HG02981 (cell line): ENCODE measurements around the gene ACTR1A.
"Not testable (repeated sequence)": the region's sequence is repeated elsewhere in the genome, so short reads cannot be mapped to it uniquely, and the experiment has no call there.

Source experiments
- ATAC-seq: cut with Tn5 transposase; IDR thresholded peaks from one replicate; pipeline ENCODE4 v1.9.1; 2021; ENCODE audit warnings: mild to moderate bottlenecking, moderate library complexity; ENCODE audit not compliant: unreplicated experiment

ACTR1A gene

DNA sequence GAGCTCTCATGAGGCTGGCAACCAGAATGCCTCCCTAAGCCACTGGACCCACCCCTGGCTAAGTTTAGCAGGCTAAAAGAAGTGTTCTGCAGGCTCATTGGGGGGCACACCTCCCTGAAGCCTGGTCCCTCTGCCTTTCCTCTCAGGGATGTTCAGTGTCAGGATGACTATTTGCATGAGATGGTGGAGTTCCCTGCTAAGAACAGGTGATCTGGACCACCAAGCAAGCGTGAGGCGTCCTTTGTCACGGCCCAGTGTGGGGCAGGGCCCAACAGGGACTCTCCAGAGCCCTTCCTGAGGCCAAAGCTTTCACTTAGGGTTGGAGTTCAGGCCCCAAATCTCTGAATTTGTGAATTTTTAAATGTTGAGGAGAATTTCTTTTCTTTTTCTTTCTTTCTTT lies 13.2 kb upstream of the ACTR1A start:
- ATAC-seq = no peak

DNA sequence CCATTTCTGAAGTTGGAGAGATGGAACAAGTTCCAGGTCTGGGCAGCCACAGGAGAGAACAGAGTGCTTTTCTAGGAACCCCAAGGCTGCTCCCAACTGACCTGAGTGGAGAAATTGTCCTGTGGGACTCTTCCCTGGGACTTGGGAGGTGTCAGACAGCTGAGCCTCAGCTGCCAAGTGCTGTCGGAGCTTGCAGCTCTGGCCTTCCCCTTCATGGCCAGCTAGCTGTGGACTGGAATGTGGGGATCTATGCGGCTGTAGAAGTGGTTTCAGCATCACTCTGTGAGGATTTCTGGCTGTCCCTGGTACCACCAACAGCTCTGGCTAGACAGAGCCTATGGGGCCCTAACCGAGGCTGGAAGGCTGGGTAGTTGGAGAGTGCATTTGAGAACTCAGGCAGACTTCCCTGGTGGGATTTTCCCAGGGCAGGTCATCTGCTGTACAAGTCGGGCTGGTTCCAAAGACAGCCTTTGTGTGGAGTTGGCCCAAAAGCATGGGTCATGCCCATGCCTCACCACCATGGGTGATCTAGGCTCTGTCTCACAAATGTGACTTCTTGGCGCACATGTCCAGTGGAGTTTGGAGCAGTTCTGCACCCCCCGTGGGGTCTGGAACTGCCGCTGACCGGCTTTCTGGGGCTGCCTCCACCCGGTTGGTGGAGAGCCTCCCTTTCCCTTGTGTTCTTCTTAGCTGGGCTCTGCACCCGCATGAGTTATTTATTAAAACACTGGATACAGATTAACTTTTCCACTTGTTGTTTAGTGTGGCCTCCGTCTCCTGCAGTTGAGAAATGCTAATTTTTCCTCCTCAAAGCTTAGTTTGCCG lies 12.2 kb upstream of the ACTR1A start:
- ATAC-seq = no peak

DNA sequence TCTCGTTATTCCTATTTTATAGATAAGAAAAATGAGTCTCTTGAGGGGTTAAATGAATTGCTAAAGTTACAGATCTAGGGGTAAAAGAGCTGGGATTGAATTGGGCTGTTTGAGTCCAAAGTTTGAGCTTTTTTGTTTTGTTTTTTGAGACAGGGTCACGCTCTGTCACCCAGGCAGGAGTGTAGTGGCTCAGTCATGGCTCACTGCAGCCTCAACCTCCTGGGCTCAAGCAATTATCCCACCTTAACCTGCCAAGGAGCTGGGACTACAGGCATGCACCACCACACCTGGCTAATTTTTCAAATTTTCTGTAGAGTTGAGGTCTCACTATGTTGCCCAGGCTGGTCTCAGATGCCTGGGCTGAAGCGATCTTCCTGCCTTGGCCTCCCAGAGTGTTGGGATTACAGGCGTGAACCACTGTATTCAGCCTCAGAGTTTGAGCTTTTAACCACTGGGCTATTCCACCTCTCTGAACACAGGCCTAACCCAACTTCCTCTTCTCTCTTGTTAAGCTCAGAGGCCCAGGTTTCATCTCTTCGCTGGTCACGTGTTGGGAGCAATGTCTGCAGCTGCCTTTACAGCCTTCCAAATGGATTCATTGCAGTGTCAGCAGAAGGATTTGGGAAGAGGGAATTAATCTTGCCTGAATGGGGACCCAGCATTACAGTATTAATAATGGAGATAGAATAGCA lies 9.2 kb upstream of the ACTR1A start:
- ATAC-seq = peak; percentile 65

DNA sequence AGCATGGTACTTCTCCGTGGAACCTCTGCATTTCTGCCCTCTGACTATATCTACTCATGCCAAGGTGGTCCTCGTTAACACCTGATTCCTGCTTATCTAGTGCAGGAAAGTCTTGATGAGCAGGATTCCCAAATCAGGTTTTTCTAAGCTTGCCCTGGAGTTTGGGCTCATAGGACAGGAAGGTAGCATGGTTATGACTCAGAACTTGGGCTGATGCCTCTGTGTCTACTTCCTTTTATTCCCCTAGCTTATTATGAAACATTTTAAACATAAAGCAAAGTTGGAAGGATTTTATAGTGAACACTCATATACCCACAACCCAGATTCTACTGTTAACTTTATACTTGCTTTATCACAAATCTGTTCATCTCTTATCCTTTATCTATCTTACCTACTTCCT lies 6.9 kb upstream of the ACTR1A start:
- ATAC-seq = no peak

DNA sequence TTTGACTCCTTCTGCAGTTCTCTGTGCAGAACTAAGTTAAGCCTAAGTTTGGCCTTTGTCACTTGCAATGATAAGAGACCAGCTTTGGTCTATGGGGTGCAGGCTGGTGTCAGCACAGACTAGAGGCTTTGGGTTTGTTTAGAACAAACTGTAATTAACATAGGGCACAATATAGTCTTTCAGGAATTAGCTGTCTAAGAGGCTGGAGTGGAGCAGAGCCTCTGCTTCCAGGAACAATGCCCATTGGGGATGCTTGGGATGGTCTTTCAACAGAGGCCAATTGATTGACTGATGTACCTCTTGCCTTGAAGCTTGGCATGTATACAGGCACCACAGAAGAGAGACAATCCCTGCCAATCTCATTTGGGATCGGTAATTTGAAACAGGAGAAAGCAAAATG lies 6.0 kb upstream of the ACTR1A start:
- ATAC-seq = no peak

DNA sequence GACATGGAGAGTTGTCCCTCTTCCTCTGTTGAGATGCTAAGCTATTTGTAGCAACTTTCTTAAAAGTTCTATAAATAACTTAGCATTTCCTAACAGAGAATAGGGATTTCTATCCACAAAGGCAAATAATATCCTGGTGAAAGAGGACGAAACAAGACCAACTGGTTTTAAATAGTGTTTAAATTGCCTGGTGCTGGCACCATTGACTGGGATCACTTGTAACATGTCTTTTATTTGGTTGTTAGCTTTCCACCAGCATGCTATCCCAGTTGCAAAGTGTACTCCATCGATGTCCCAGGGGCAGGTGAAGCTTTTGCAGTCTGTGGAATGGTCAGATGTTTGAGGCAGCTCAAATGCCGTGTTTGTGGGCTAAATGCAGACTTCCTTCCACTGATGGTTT lies 5.0 kb upstream of the ACTR1A start:
- ATAC-seq = no peak

DNA sequence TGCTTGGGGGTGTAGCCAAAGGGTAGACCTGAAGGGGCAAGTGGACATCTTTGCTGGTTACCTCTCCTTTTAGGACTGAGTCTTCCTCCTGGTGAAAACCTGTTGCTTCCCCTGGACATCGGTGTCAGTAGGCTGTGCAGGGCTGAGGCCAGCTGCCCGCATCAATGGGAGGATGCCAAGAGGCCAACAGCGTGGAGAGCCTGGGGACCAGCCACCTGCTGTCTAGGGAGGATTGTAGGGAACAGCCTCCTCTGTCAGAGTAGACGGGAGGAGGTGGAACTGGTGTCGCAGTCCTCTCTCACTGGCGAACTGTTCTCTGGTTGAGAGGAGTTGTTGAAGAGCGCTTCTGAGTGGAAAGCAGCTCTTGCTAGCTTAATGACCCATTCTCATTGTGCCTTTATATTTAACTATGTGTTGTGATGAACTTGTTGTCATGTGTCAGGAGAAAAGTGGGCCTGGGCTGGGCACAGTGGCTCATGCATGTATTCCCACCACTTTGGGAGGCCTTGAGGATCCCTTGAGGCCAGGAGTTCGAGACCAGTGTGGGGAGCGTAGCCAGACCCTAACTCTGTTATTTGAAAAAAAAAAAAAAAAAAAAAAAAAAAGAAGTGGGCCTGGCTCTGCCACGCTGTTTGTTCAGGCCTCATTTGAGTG lies 3.1 kb upstream of the ACTR1A start:
- no peak for ATAC-seq

DNA sequence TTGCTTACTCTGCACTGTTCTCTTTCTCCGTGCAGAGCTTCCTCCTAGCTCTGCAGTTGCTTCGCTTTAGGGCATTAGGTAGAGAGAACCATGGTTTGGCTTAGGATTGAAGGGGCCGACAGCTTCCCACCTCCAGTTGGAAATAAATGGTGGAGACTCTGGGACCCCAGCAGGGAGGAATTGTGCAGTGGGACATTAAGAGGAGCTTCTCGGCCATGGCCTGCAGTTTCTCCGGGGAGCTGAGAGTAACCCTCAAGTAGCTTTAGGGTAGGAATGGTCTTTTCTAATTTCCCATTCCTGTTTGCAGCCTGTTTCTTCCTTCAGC lies 2.4 kb upstream of the ACTR1A start:
- ATAC-seq = no peak

DNA sequence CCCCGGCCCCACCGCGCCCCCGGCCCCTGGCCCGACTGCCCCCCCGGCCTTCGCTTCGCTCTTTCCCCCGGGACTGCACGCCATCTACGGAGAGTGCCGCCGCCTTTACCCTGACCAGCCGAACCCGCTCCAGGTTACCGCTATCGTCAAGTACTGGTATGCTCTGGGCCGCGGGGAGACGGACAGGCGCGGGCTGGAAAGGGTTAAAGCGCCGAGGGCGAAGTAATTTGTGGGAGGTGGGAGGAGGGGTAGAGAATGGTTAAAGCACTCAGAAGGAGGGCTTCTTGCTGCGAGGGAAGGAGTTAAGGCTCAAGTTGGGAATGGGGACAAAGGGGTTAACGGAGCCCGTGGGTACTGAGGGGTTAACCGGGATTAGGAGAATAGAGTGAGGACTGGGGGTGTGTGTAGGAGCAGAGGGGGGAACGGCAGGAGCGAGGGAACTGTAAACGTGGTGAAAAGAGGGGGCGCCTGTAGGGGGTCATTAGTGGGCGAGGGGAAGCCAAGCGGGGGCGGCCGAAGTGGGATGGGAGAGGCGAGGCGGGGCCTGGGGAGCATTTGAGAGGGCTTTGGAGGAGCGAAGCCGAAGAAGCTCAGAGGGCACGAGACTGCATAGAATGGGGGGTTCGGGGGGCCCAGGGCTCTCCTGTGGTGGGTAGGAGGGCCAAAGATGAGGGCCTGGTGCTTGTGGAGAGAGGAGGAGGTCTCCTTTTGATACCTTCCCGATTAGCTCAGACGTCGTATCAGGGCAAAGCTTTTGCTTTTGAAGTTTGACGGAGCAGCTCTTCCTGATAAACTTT lies 1.9 kb upstream of the ACTR1A start:
- ATAC-seq = no peak

DNA sequence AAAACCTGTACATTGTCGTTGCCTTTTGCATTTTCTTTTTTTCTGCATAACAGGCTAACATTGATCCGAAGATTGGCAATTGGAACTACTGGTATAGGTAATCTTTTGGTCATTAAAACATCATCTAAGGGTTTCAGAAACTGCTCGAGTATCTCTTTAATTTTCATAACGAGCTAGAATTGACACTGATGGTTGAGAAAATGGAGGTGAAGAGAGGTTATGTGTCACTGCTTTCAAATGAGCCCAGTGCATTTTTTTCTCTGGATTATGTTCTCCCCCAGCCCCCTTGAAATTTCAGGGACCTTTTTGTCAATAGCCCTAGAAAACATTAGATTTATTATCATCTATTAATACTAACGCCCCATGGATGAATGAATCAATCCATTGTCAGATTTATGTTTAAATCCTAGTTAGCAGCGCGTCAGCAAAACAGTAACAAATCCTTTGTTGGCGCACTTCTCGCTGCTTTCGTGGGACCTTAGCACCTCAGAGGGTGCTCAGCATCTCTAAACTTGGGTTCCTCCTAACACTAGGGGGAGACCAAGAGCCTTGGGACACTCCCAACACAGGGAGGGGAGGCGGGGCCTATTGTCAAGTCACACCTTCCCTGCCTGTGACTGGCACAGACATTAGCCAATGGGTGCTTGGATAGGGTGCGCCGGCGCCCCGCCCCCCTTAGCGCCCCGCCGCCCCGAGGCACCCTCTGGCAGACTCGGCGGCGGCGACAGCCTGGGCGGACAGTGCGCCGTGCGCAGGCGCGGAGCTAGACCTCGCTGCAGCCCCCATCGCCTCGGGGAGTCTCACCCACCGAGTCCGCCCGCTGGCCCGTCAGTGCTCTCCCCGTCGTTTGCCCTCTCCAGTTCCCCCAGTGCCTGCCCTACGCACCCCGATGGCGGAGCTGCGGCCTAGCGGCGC lies 1.0 kb upstream of the ACTR1A start, which contains the start of gene SUFU:
Gene SUFU, plus strand, starts transcription at position 709 of the 915 bp plus-strand sequence. Its CDS starts 181 bp downstream, at position 890.
- ATAC-seq = peak; percentile 62

DNA sequence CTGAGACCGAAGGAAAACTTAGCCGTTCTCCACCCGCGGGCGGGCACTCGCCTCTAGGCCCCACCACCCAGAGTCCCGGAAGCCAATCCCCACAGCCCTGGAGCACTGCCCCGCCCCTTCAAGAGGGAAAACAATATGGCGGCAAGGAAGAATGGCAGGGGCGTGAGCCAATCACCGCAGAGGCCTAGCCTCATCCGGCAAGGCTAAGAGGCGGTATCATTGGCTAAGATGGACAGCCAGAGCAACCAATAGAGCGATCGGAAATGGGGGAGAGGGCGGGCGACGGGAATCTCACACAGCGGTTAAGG lies 529 bp downstream of the ACTR1A start:
- peak; percentile 67 for ATAC-seq

DNA sequence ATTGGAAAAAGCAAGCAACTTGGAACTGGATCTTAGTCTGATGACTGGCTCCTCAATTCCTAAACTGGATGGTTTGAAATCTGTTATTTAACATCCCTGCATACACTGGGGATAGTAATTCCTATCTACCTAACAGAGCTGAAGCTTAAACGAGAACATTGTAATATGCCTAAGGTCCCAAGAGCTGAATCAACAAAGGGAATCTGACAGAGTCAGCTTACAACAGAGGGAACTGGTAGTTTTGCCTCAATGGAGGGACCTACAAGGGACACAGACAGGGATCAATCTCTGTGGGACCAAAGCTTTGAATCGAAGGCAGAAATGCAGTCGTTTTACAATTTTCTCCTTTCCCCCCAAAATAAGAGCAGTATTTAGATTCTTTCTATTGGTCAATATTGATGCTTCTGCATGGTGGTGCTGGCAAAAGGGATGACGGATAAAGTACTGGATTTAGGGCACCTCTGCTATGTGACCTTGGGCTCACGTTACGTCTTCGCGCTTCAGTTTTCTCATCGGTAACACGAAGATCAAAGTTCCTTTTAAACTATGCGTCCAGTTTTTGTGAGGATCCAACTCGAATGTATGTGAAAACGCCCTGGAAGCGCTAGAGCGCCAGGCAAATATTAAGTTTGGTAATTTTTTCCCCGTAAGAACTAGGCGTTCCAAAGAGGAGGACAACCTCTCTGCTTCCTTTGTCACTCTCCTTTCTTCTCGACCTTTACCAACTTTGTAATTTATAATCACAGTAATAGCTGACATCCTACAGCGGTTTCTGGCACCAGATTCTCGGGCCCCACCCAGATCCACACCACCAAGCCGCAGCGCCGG lies 1.1 kb downstream of the ACTR1A start:
- ATAC-seq = no peak

DNA sequence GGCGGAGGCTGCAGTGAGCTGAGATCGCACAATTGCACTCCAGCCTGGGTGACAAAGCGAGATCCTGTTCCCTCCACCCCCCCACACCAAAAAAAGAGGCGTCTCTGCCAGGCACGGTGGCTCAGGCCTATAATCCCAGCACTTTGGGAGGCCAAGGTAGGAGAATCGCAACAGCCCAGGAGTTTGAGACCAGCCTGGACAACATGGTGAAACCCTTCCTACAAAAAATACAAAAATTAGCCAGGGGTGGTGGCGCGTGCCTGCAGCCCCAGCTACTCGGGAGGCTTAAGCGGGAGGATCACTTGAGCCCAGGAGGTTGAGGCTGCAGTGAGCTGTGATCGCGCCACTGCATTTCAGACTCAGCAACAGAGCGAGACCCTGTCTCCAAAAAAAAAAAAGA lies 1.8 kb downstream of the ACTR1A start:
- not testable (repeated sequence) for ATAC-seq

DNA sequence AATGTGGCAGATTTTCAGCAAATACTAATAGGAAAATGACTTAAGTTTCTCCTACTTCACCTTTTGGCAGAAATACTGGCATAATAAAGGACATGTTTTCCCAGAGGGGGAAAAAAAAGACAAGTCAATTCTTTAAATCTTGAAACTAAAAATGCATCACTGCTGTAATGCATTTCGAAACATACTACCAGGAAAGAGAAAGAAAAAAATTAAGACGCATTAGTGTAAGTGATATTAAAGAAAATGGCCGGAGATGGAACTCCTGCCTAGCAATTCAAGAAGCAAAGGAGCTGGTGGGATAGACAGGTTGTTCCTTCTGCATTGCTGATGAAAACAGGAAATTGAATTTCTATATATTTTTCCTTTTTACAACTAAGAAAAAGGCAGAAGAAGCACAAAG lies 3.2 kb downstream of the ACTR1A start:
- ATAC-seq = no peak

DNA sequence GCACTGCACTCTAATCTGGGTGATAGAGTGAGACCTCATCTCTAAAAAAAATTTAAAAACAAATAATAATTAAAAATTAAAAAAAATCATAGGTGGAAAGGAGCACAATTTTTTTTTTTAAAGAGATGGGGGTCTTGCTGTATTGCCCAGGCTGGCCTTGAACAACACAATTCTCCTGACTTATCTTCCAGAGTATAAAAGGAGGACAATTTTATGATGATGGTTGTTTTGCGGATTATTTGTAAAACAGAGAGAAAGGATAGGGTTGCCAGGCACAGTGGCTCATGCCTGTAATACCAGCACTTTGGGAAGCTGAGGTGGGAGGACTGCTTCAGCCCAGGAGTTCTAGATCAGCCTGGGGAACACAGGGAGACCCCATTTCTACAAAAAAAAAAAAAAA lies 5.0 kb downstream of the ACTR1A start:
- no peak for ATAC-seq

DNA sequence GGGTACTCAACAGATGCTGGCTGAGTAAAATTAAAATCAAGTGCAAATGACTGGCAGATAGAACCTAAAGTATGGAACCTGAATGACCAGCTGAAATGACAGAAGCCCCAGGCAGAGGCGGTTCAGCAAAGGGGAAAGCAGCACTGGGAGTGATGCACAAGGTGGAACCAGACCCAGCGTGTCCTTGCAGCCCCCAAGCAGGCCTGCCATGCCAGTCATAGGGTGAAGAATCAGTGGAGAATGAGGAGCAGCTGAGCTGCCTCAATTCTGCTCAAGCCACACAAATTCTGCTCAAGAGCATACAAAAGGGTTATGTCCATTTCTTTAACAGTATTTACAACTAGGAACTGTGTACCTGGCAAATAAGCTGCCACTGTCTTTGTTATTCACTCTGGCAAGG lies 8.7 kb downstream of the ACTR1A start:
- no peak for ATAC-seq

DNA sequence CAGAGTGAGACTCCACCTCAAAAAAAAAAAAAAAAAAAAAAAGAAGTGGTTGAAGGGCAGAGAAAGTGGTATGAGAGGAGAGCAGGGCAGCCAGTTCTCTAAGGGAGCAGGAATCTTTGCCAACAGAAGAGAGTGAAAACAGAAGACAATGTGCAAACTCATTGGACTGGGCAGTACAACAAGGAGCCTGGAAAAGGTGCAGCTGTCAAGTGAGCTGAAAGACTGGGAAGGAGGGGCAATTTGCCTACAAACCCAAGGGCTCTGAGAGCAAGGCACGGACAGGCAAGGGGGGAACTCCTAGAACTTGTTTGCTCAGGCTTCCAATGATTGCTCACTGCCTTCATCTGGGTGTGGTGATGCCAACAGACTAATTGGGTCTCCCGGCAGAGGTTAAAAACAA lies 9.5 kb downstream of the ACTR1A start:
- ATAC-seq = no peak

DNA sequence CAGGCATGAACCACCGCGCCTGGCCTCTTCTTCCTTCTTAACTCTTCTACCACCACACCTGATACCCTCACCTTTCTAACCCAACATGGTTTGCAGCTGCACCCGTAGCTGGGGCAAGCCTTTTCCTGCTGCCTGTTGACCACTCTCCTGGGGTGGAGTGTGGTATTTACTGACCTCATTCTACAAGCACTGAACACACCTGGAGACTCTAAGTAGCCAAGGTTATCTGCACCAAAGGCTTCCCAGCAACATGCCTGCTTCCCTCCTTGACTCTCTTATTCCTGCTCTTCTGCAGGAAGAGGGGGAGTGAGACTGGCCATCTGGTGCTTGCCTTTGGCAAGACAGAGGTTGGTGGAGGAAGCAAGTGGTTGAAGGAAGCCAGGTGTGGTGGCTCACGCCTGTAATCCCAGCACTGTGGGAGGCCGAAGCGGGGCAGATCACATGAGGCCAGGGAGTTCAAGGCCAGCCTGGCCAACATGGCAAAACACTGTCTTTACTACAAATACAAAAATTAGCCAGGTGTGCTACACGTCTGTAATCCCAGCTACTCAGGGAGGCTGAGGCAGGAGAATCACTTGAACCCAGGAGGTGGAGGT lies 10.1 kb downstream of the ACTR1A start:
- ATAC-seq = no peak

DNA sequence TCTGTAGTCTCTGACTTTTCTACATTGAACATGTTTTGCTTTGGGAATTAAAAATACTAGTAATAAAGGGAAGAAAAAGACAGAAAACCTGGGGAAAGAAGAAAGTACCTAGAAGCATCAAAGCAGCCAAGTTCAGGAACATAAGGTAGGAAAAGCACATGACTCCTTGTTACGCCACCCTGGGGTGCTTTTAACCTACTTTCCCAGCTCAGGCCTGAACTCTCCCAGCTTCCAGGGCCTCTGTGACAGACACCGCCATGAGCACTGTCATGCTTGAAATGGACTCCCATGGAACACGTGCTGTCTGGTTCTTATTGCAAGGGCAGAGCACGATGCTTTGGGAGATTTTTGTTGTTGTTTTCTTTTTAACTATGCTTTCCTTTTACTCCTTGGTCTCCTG lies 11.4 kb downstream of the ACTR1A start:
- ATAC-seq = no peak
